Fibroblast of the aortic adventitia (primary cell): ENCODE data around the gene F5. TPM values are rescaled to one million over a fixed set of nuclear protein-coding genes. Genes with fewer than 3 reads are reported as not detected.

Source experiments
- DNase-seq: peaks from one replicate; pipeline ENCODE4 v3.0.0-alpha.2; 2010; ENCODE audit warnings: low read depth
- H3K4me3 ChIP-seq: 2 replicates; pipeline ENCODE4 v1.5.1; 2011; ENCODE audit warnings: low read depth, mild to moderate bottlenecking, control low read depth, low read length, moderate library complexity
- CTCF ChIP-seq: IDR thresholded peaks from 2 replicates; pipeline ENCODE4 v1.5.1; 2011; ENCODE audit warnings: mild to moderate bottlenecking, low read length, control low read depth, inconsistent platforms; ENCODE audit not compliant: insufficient read depth
- total RNA-seq: library from RNA; depleted of rRNA; stranded (reverse); fragments of >200 nt; gene quantifications from 2 replicates; pipeline ENCODE4 v1.2.3, GENCODE V29; 2012; ENCODE audit warnings: low replicate concordance

Gene F5
- total RNA-seq, 1 donor: not detected

- no peak overlapping the region for H3K4me3 ChIP-seq
- no peak for TF ChIP-seq CTCF
- no peak for DNase-seq
These were observed 2.7 kb upstream of the F5 start for GRCh38 chr1:169588785-169589485.

GRCh38 chr1:169588112-169588511 is 1.8 kb upstream of the F5 start:
- no peak overlapping the region for H3K4me3 ChIP-seq
- no peak for TF ChIP-seq CTCF
- no peak for DNase-seq

- H3K4me3 ChIP-seq: no peak overlapping the region
- no peak for TF ChIP-seq CTCF
- DNase-seq: no peak
These were observed 250 bp downstream of the F5 start for GRCh38 chr1:169586067-169586394.

GRCh38 chr1:169585181-169585580 is 1.1 kb downstream of the F5 start:
- no peak for TF ChIP-seq CTCF
- H3K4me3 ChIP-seq: no peak overlapping the region
- DNase-seq: no peak

- DNase-seq: no peak
- H3K4me3 ChIP-seq: no peak overlapping the region
- TF ChIP-seq CTCF: no peak
These were observed 1.7 kb downstream of the F5 start for GRCh38 chr1:169584483-169585144.

GRCh38 chr1:169577981-169578738 is 8.1 kb downstream of the F5 start:
- no peak overlapping the region for H3K4me3 ChIP-seq
- TF ChIP-seq CTCF: no peak

More at GRCh38 chr1:169577981-169578738, 8.1 kb downstream of the F5 start:
- DNase-seq: no peak
